ENCODE data around the gene MCF2L.

GRCh38 chr13:113029061-113029445, 60.0 kb downstream of the MCF2L start:
- no peak for TF ChIP-seq CTCF (IDR thresholded peaks at IDR 0.05)
- TF ChIP-seq POLR2A (IDR thresholded peaks at IDR 0.05) = no peak
